PFSK-1 (cell line): ENCODE measurements around the gene NUDT1.

ENCODE experiments used
- FOXP2 ChIP-seq: optimal IDR thresholded peaks from 2 replicates; pipeline ENCODE3; 2011; ENCODE audit warnings: borderline replicate concordance, control low read depth, inconsistent platforms; ENCODE audit not compliant: insufficient read depth; ENCODE audit errors: extremely low read length, extremely low read depth
- POLR2AphosphoS5 ChIP-seq: IDR thresholded peaks from 2 replicates; pipeline ENCODE4 v1.6.1; 2012; ENCODE audit warnings: low read depth, mild to moderate bottlenecking, control low read depth, low read length, moderate library complexity
- REST ChIP-seq, 2 experiments: IDR thresholded peaks; 2 replicates each; pipeline versions ENCODE4 v1.6.1 to v1.8.0; 2011 to 2012; ENCODE audit warnings: low read depth in 2 of 2, low read length in 2 of 2, control low read depth in 1 of 2, inconsistent platforms in 1 of 2, mild to moderate bottlenecking in 1 of 2, moderate library complexity in 1 of 2; ENCODE audit not compliant: insufficient read depth in 1 of 2
- SIN3A ChIP-seq: IDR thresholded peaks from 2 replicates; pipeline ENCODE4 v1.6.1; 2012; ENCODE audit warnings: mild to moderate bottlenecking, low read length, moderate library complexity, borderline replicate concordance; ENCODE audit not compliant: insufficient read depth
- TAF1 ChIP-seq: IDR thresholded peaks from 2 replicates; pipeline ENCODE4 v1.6.1; 2012; ENCODE audit warnings: low read length, control low read depth, borderline replicate concordance; ENCODE audit not compliant: insufficient read depth

Gene NUDT1

GRCh38 chr7:2225830-2226229 lies 16.2 kb upstream of the NUDT1 start:
- TF ChIP-seq REST (IDR thresholded peaks at IDR 0.05; ENCODE audit: insufficient read depth in 1 of 2, low read depth in 2 of 2, low read length in 2 of 2) (no peak), POLR2AphosphoS5 (no peak), SIN3A (no peak), TAF1 (no peak), FOXP2 (no peak)

DNA sequence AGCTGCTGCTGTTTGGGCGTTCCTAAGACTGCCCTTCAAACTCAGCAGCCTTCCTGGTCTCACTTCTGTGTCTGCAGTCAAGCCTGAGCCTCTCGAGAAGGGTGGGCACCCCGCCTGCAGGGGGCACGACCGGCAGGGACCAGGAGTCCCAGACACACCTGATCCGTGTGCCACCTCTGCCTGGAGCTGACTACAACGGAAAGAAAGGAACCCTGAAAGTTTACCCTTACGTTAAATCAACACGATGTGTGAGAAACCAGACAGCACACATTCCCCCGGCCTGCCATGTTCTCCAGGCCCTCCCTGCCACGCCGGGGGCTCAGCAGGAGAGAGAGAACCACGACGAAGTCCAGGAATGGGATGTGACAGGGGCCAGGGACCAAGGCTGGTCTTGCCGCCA lies 14.3 kb upstream of the NUDT1 start:
- TF ChIP-seq FOXP2 (no peak), REST (IDR thresholded peaks at IDR 0.05; ENCODE audit: insufficient read depth in 1 of 2, low read depth in 2 of 2, low read length in 2 of 2) (no peak), SIN3A (no peak), POLR2AphosphoS5 (no peak)

- TF ChIP-seq FOXP2: no peak
- no peak for TF ChIP-seq TAF1
- TF ChIP-seq REST (IDR thresholded peaks at IDR 0.05; ENCODE audit: insufficient read depth in 1 of 2, low read depth in 2 of 2, low read length in 2 of 2): no peak
- TF ChIP-seq SIN3A: no peak
- no peak for TF ChIP-seq POLR2AphosphoS5
Measured at GRCh38 chr7:2228921-2229320, 13.1 kb upstream of the NUDT1 start.

- TF ChIP-seq SIN3A: no peak
- TF ChIP-seq TAF1: no peak
- no peak for TF ChIP-seq FOXP2
- TF ChIP-seq POLR2AphosphoS5: no peak
- TF ChIP-seq REST (IDR thresholded peaks at IDR 0.05; ENCODE audit: insufficient read depth in 1 of 2, low read depth in 2 of 2, low read length in 2 of 2): no peak
Measured at GRCh38 chr7:2229467-2229866, 12.6 kb upstream of the NUDT1 start.

- no peak for TF ChIP-seq REST (IDR thresholded peaks at IDR 0.05; ENCODE audit: insufficient read depth in 1 of 2, low read depth in 2 of 2, low read length in 2 of 2)
- TF ChIP-seq SIN3A: no peak
- no peak for TF ChIP-seq POLR2AphosphoS5
- no peak for TF ChIP-seq TAF1
Measured at GRCh38 chr7:2230226-2230625, 11.8 kb upstream of the NUDT1 start.
